Measurements from ENCODE around the gene PEX26. TPM values are rescaled to one million over a fixed set of nuclear protein-coding genes. Genes with fewer than 3 reads are reported as not detected.
"Not testable (repeated sequence)": the region's sequence is repeated elsewhere in the genome, so short reads cannot be mapped to it uniquely, and the experiment has no call there.

Gene PEX26
- total RNA-seq, 1 experiment from 2014 or later, result 47.1 TPM

GRCh38 chr22:18103527-18104269 is 25.9 kb downstream of the PEX26 start:
- ChIA-PET POLR2A (no interaction called here), CTCF (interaction anchor here (1.3 kb wide), 1 partner anchor 11 kb away, joined by 4 read pairs; no protein-coding TSS in a partner anchor)
- no peaks in the 10 kb centered on the region for H3K4me1 Mint-ChIP-seq (ENCODE audit: insufficient read depth, unreplicated experiment)
- no peak overlapping the region for H3K27ac Mint-ChIP-seq (ENCODE audit: low read depth, unreplicated experiment)
- no TSS peak for BruUV-seq (replicated peaks)
- no peaks in the 10 kb centered on the region for H3K9me3 Mint-ChIP-seq (ENCODE audit: unreplicated experiment)
- no peak for DNase-seq (ENCODE audit: unreplicated experiment)
- peaks cover 18% of the 10 kb centered on the region for H3K36me3 Mint-ChIP-seq (ENCODE audit: insufficient read depth, unreplicated experiment)
- intact Hi-C loops (cut with micrococcal nuclease), result no loop called here
- TF ChIP-seq CTCF (IDR thresholded peaks at IDR 0.05; ENCODE audit: unreplicated experiment), result no peak
- H3K4me3 Mint-ChIP-seq (ENCODE audit: unreplicated experiment), result no peak overlapping the region
- H3K27me3 Mint-ChIP-seq (ENCODE audit: insufficient read depth, unreplicated experiment), result no peaks in the 10 kb centered on the region

GRCh38 chr22:18104566-18104965 is 26.8 kb downstream of the PEX26 start:
- ChIA-PET CTCF (interaction anchor here (1.3 kb wide), 1 partner anchor 12 kb away, joined by 4 read pairs; no protein-coding TSS in a partner anchor), POLR2A (no interaction called here)
- no peak overlapping the region for H3K27ac Mint-ChIP-seq (ENCODE audit: low read depth, unreplicated experiment)
- no peaks in the 10 kb centered on the region for H3K27me3 Mint-ChIP-seq (ENCODE audit: insufficient read depth, unreplicated experiment)
- BruUV-seq (replicated peaks), result no TSS peak
- no peak for TF ChIP-seq CTCF (IDR thresholded peaks at IDR 0.05; ENCODE audit: unreplicated experiment)
- peaks cover 2% of the 10 kb centered on the region for H3K4me1 Mint-ChIP-seq (ENCODE audit: insufficient read depth, unreplicated experiment)
- no peak overlapping the region for H3K4me3 Mint-ChIP-seq (ENCODE audit: unreplicated experiment)
- no peaks in the 10 kb centered on the region for H3K9me3 Mint-ChIP-seq (ENCODE audit: unreplicated experiment)
- peaks cover 17% of the 10 kb centered on the region for H3K36me3 Mint-ChIP-seq (ENCODE audit: insufficient read depth, unreplicated experiment)
- DNase-seq (ENCODE audit: unreplicated experiment), result no peak
- intact Hi-C loops (cut with micrococcal nuclease), result no loop called here

- H3K27me3 Mint-ChIP-seq (ENCODE audit: insufficient read depth, unreplicated experiment); H3K4me1 Mint-ChIP-seq (ENCODE audit: insufficient read depth, unreplicated experiment); BruUV-seq (replicated peaks); intact Hi-C loops (cut with micrococcal nuclease); H3K4me3 Mint-ChIP-seq (ENCODE audit: unreplicated experiment); DNase-seq (ENCODE audit: unreplicated experiment); H3K9me3 Mint-ChIP-seq (ENCODE audit: unreplicated experiment); H3K27ac Mint-ChIP-seq (ENCODE audit: low read depth, unreplicated experiment): not testable (repeated sequence)
- ChIA-PET CTCF (interaction anchor here (0.6 kb wide), 1 partner anchor 362 kb away, joined by 3 read pairs; no protein-coding TSS in a partner anchor), POLR2A (interaction anchor here (0.9 kb wide), 1 partner anchor 13 kb away, joined by 3 read pairs; no protein-coding TSS in a partner anchor)
- peaks cover 12% of the 10 kb centered on the region for H3K36me3 Mint-ChIP-seq (ENCODE audit: insufficient read depth, unreplicated experiment)
Measured at GRCh38 chr22:18105981-18106380, 28.2 kb downstream of the PEX26 start.

DNA sequence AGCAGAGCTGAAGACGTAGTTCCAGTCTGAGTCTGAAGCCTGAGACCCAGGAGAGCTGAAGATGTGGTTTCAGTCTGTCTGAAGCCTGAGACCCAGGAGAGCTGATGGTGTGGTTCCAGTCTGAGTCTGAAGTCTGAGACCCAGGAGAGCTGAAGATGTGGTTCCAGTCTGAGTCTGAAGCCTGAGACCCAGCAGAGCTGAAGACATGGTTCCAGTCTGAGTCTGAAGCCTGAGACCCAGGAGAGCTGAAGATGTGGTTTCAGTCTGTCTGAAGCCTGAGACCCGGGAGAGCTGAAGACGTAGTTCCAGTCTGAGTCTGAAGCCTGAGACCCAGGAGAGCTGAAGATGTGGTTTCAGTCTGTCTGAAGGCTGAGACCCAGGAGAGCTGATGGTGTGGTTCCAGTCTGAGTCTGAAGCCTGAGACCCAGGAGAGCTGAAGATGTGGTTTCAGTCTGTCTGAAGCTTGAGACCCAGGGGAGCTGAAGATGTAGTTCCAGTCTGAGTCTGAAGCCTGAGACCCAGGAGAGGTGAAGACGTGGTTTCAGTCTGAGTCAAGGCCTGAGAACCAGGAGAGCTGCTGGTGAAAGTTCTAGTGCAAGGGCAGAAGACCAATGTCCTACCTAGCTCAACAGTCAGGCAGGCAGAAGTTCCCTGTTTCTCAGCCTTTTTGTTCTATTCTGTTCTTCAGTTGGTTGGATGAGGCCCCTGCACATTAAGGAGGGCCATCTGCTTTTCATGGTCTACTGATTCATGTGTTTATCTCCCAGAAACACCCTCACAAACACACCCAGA is 29.0 kb downstream of the PEX26 start:
- CTCF ChIA-PET, result interaction anchor here (0.6 kb wide), 1 partner anchor 294 kb away, joined by 3 read pairs; no protein-coding TSS in a partner anchor
- intact Hi-C loops (cut with micrococcal nuclease); BruUV-seq (replicated peaks): not testable (repeated sequence)

More for the DNA sequence above, 29.0 kb downstream of the PEX26 start:
- not testable (repeated sequence) for H3K4me3 Mint-ChIP-seq (ENCODE audit: unreplicated experiment); H3K9me3 Mint-ChIP-seq (ENCODE audit: unreplicated experiment); H3K4me1 Mint-ChIP-seq (ENCODE audit: insufficient read depth, unreplicated experiment); H3K27ac Mint-ChIP-seq (ENCODE audit: low read depth, unreplicated experiment); DNase-seq (ENCODE audit: unreplicated experiment); H3K27me3 Mint-ChIP-seq (ENCODE audit: insufficient read depth, unreplicated experiment)
- H3K36me3 Mint-ChIP-seq (ENCODE audit: insufficient read depth, unreplicated experiment), result peaks cover 12% of the 10 kb centered on the region
- POLR2A ChIA-PET, result interaction anchor here (0.8 to 0.9 kb wide), 2 partner anchors 14 to 28 kb away, joined by 3 read pairs; no protein-coding TSS in a partner anchor

Measured in MCF 10A (cell line).